ENCODE measurements around the gene SFMBT2. TPM values are rescaled to one million over a fixed set of nuclear protein-coding genes. Genes with fewer than 3 reads are reported as not detected.
"Not testable (repeated sequence)": the region's sequence is repeated elsewhere in the genome, so short reads cannot be mapped to it uniquely, and the experiment has no call there.

The SFMBT2 gene
- total RNA-seq, 2 experiments from 2014 or later: 7.9 to 8.3 TPM

GRCh38 chr10:7391748-7392147, 19.1 kb downstream of the SFMBT2 start:
- Histone ChIP-seq H3K27ac (ENCODE audit: low read depth, low read length, poor library complexity, severe bottlenecking) (no peak overlapping the region), H3K79me2 (ENCODE audit: insufficient read depth, low read depth, low read length) (peaks cover 43% of the 10 kb centered on the region; the same call in 1 of the 2 replicates), H3K4me1 (ENCODE audit: insufficient read depth, low read length, poor library complexity, severe bottlenecking) (peaks cover 35% of the 10 kb centered on the region), H3K4me3 (ENCODE audit: low read depth, low read length, poor library complexity, severe bottlenecking) (no peak overlapping the region), H3K9me3 (ENCODE audit: low read length) (no peaks in the 10 kb centered on the region), H3K4me2 (ENCODE audit: low read length) (no peak overlapping the region), H3K36me3 (ENCODE audit: insufficient read depth, low read length) (no peaks in the 10 kb centered on the region), H2AFZ (ENCODE audit: low read length) (no peak overlapping the region), H3K9me2 (ENCODE audit: insufficient read depth, low read length) (no peaks in the 10 kb centered on the region), H4K20me1 (ENCODE audit: insufficient read depth, low read length) (no peaks in the 10 kb centered on the region)
- intact Hi-C loops (cut with micrococcal nuclease; ENCODE audit: unreplicated experiment): no loop called here
- CTCF ChIA-PET (ENCODE audit: unreplicated experiment): no interaction called here
- POLR2A ChIA-PET: interaction anchor here (0.7 kb wide), 1 partner anchor 20 kb away, joined by 3 read pairs; no protein-coding TSS in a partner anchor
- no peak for TF ChIP-seq CTCF (conservative IDR thresholded peaks at IDR 0.05; ENCODE audit: low read length)
- TF ChIP-seq EZH2phosphoT487 (IDR thresholded peaks at IDR 0.05; ENCODE audit: borderline replicate concordance, low read depth, low read length): no peak
- no peak for DNase-seq (ENCODE audit: low spot score)
- no TSS peak for BruUV-seq (replicated peaks)

DNA sequence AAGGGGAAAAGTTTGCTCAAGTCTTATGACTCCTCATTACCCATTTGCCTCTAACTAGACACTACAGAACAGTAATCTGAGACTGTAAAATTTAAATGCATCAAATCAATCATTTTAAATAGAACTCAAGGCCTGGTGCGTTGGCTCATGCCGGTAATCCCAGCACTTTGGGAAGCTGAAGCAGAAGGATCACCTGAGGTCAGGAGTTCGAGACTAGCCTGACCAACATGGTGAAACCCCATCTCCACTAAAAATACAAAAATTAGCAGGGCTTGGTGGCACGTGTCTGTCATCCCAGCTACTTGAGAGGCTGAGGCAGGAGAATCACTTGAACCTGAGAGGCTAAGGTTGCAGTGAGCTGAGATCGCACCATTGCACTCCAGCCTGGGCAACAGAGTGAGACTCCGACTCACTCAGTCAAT, 20.1 kb downstream of the SFMBT2 start:
- POLR2A ChIA-PET: interaction anchor here (0.6 kb wide), 1 partner anchor 195 kb away, joined by 4 read pairs; no protein-coding TSS in a partner anchor
- BruUV-seq (replicated peaks): not testable (repeated sequence)

DNA sequence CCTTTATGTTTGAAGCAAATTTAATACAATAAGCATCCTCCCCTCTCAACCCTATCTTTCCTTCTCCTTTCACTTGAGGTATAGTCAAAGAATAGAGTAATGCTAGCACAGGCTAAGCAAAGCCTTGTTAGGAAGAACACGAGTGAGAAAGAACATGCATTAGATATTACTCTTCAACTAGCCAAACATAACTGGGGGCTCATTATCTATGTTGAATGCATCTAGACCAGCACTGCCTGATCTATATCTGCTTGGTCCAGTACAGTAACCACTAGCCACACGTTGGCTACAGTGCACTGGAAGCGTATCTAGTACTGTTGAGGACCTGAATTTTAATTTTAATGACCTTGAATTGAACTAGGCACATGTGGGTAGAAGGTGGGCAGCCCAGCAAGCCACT, 21.0 kb downstream of the SFMBT2 start:
- peak overlapping the region; percentile 60 for H3K27ac ChIP-seq (ENCODE audit: low read depth, low read length, poor library complexity, severe bottlenecking)
- peaks cover 46% of the 10 kb centered on the region; the same call in 1 of the 2 replicates for H3K79me2 ChIP-seq (ENCODE audit: insufficient read depth, low read depth, low read length)
- intact Hi-C loops (cut with micrococcal nuclease; ENCODE audit: unreplicated experiment): no loop called here
- DNase-seq (ENCODE audit: low spot score): no peak
- H2AFZ ChIP-seq (ENCODE audit: low read length): no peak overlapping the region
- TF ChIP-seq EZH2phosphoT487 (IDR thresholded peaks at IDR 0.05; ENCODE audit: borderline replicate concordance, low read depth, low read length) (no peak), CTCF (conservative IDR thresholded peaks at IDR 0.05; ENCODE audit: low read length) (no peak)
- H3K4me2 ChIP-seq (ENCODE audit: low read length): peak overlapping the region; percentile 56
- H3K36me3 ChIP-seq (ENCODE audit: insufficient read depth, low read length): no peaks in the 10 kb centered on the region
- H3K9me3 ChIP-seq (ENCODE audit: low read length): no peaks in the 10 kb centered on the region
- CTCF ChIA-PET (ENCODE audit: unreplicated experiment): no interaction called here
- no TSS peak for BruUV-seq (replicated peaks)
- H4K20me1 ChIP-seq (ENCODE audit: insufficient read depth, low read length): no peaks in the 10 kb centered on the region
- POLR2A ChIA-PET: interaction anchor here (0.6 to 1.3 kb wide), 4 partner anchors 13 to 398 kb away, joined by 3 to 4 read pairs (median 3); partner anchors contain the start of genes ATP5F1C, KIN and SFMBT2
- H3K4me3 ChIP-seq (ENCODE audit: low read depth, low read length, poor library complexity, severe bottlenecking): peak overlapping the region; percentile 41
- H3K4me1 ChIP-seq (ENCODE audit: insufficient read depth, low read length, poor library complexity, severe bottlenecking): peaks cover 35% of the 10 kb centered on the region
- no peaks in the 10 kb centered on the region for H3K9me2 ChIP-seq (ENCODE audit: insufficient read depth, low read length)

More for the DNA sequence above, 20.1 kb downstream of the SFMBT2 start:
- H3K4me2 ChIP-seq (ENCODE audit: low read length); H2AFZ ChIP-seq (ENCODE audit: low read length); H4K20me1 ChIP-seq (ENCODE audit: insufficient read depth, low read length); H3K9me2 ChIP-seq (ENCODE audit: insufficient read depth, low read length); H3K27ac ChIP-seq (ENCODE audit: low read depth, low read length, poor library complexity, severe bottlenecking); H3K36me3 ChIP-seq (ENCODE audit: insufficient read depth, low read length); CTCF ChIA-PET (ENCODE audit: unreplicated experiment); H3K9me3 ChIP-seq (ENCODE audit: low read length); intact Hi-C loops (cut with micrococcal nuclease; ENCODE audit: unreplicated experiment); H3K4me3 ChIP-seq (ENCODE audit: low read depth, low read length, poor library complexity, severe bottlenecking); DNase-seq (ENCODE audit: low spot score): not testable (repeated sequence)
- Histone ChIP-seq H3K4me1 (ENCODE audit: insufficient read depth, low read length, poor library complexity, severe bottlenecking) (peaks cover 35% of the 10 kb centered on the region), H3K79me2 (ENCODE audit: insufficient read depth, low read depth, low read length) (peaks cover 46% of the 10 kb centered on the region; the same call in 1 of the 2 replicates)

Measured in OCI-LY7 (cell line).